HCT116 (cell line): ENCODE measurements around the gene KRTAP12-3. TPM values are rescaled to one million over a fixed set of nuclear protein-coding genes. Genes with fewer than 3 reads are reported as not detected.

Experiments used
- ATAC-seq: fragments of 200-7000 bp; cut with Tn5 transposase; 2 replicates; pipeline ENCODE4 v1.9.1; 2020; ENCODE audit warnings: mild to moderate bottlenecking, moderate library complexity
- BruUV-seq: library from RNA; stranded (reverse); fragments of 400-500 nt; replicated peaks from 2 replicates; lab custom pipeline; 2021; lab: Mats Ljungman, UMichigan
- CTCF ChIA-PET: fragments of 300-600 bp; sonication (Branson Sonifier 250); formaldehyde crosslinking; loops from one replicate; lab custom pipeline; 2021; ENCODE audit warnings: antibody characterized with exemption; lab: Charles Lee
- POLR2A ChIA-PET: fragments of 300-600, 350-600 bp; sonication (Branson Sonifier 250); formaldehyde crosslinking; loops from one replicate; lab custom pipeline; 2021; ENCODE audit warnings: antibody characterized with exemption; lab: Charles Lee
- RAD21 ChIA-PET, 2 experiments: fragments of 300-600 bp; sonication (Branson Sonifier 250); formaldehyde crosslinking; loops; one replicate each; lab custom pipeline; 2023; ENCODE audit warnings: low total read pairs in 2 of 2; ENCODE audit not compliant: uncharacterized antibody in 2 of 2, unreplicated experiment in 2 of 2, low non-redundant PET in 1 of 2; lab: Charles Lee
- DNase-seq: peaks from one replicate; pipeline ENCODE4 v3.0.0-alpha.2; 2010; ENCODE audit warnings: low read depth, low spot score
- H2AFZ ChIP-seq: fragments of 200-600 bp; shearing (Covaris generic), sonication (generic); 2 replicates; pipeline ENCODE4 v1.6.1; 2017; ENCODE audit warnings: low read depth, mixed run types, mixed read lengths, antibody characterized with exemption, low read length; ENCODE audit not compliant: poor library complexity, severe bottlenecking
- H3K27ac ChIP-seq: 2 replicates; pipeline ENCODE4 v1.5.1; 2012; ENCODE audit warnings: low read depth, low read length
- H3K27me3 ChIP-seq: fragments of 200-600 bp; sonication (generic); 2 replicates; pipeline ENCODE4 v1.6.1; 2016; ENCODE audit warnings: mixed run types, low read length, mixed read lengths; ENCODE audit not compliant: insufficient read depth
- H3K36me3 ChIP-seq, 2 experiments: fragments of 200-500 bp in 1 of 2; fragments of 200-600 bp in 1 of 2; sonication (Bioruptor generic) in 1 of 2; sonication (generic) in 1 of 2; 2 replicates each; pipeline versions ENCODE4 v1.5.1 to v1.6.1; 2014 to 2016; ENCODE audit warnings: low read length in 2 of 2, inconsistent platforms in 1 of 2, mixed read lengths in 1 of 2, mixed run types in 1 of 2; ENCODE audit not compliant: insufficient read depth in 2 of 2, control insufficient read depth in 1 of 2
- H3K4me1 ChIP-seq, 2 experiments: fragments of 200-600 bp in 1 of 2; sonication (generic) in 1 of 2; 2 replicates each; pipeline versions ENCODE4 v1.5.1 to v1.6.1; 2012 to 2017; ENCODE audit warnings: low read length in 2 of 2, inconsistent platforms in 1 of 2, mild to moderate bottlenecking in 1 of 2, mixed read lengths in 1 of 2, mixed run types in 1 of 2, moderate library complexity in 1 of 2; ENCODE audit not compliant: insufficient read depth in 2 of 2, control insufficient read depth in 1 of 2
- H3K4me2 ChIP-seq: fragments of 200-600 bp; sonication (generic); 2 replicates; pipeline ENCODE4 v1.6.1; 2017; ENCODE audit warnings: mixed run types, low read length, mixed read lengths
- H3K4me3 ChIP-seq, 2 experiments: fragments of 200-600 bp in 1 of 2; sonication (generic) in 1 of 2; replicated peaks in 1 of 2; 2 replicates each; pipeline ENCODE4 v1.5.1; 2011 to 2016; ENCODE audit warnings: low read length in 2 of 2, control low read depth in 1 of 2, low read depth in 1 of 2, mild to moderate bottlenecking in 1 of 2, mixed read lengths in 1 of 2, mixed run types in 1 of 2
- H3K79me2 ChIP-seq: fragments of 200-600 bp; sonication (generic); 2 replicates; pipeline ENCODE4 v1.6.1; 2017; ENCODE audit warnings: mild to moderate bottlenecking, mixed run types, low read length, moderate library complexity, mixed read lengths; ENCODE audit not compliant: insufficient read depth
- H3K9ac ChIP-seq: fragments of 200-600 bp; sonication (generic); 2 replicates; pipeline ENCODE4 v1.6.1; 2016; ENCODE audit warnings: low read length, mixed read lengths
- H3K9me2 ChIP-seq: fragments of 200-600 bp; sonication (generic), shearing (Covaris generic); 2 replicates; pipeline ENCODE4 v1.6.1; 2017; ENCODE audit warnings: mixed run types, mild to moderate bottlenecking, moderate library complexity; ENCODE audit not compliant: insufficient read depth
- H3K9me3 ChIP-seq, 2 experiments: fragments of 200-500 bp in 1 of 2; fragments of 200-600 bp in 1 of 2; sonication (Bioruptor generic) in 1 of 2; sonication (generic) in 1 of 2; 2 replicates each; pipeline ENCODE4 v1.6.1; 2014 to 2017; ENCODE audit warnings: low read length in 2 of 2, mixed read lengths in 2 of 2, inconsistent platforms in 1 of 2, low read depth in 1 of 2, mild to moderate bottlenecking in 1 of 2, mixed run types in 1 of 2, moderate library complexity in 1 of 2; ENCODE audit not compliant: control insufficient read depth in 1 of 2, insufficient read depth in 1 of 2
- H4K20me1 ChIP-seq: fragments of 200-600 bp; sonication (generic), shearing (Covaris generic); 2 replicates; pipeline ENCODE4 v1.6.1; 2017; ENCODE audit warnings: mixed run types, mild to moderate bottlenecking, moderate library complexity; ENCODE audit not compliant: insufficient read depth
- ATF3 ChIP-seq: IDR thresholded peaks from 2 replicates; pipeline ENCODE4 v1.6.1; 2012
- CEBPB ChIP-seq: IDR thresholded peaks from 2 replicates; pipeline ENCODE4 v1.6.1; 2012; ENCODE audit warnings: low read depth
- CTCF ChIP-seq, 3 experiments: fragments of 200-600 bp in 1 of 3; sonication (generic) in 1 of 3; IDR thresholded peaks in 2 of 3; conservative IDR thresholded peaks in 1 of 3; 2 replicates each; pipeline ENCODE4 v1.5.1; 2012 to 2017; ENCODE audit warnings: low read depth in 2 of 3, low read length in 2 of 3, antibody characterized with exemption in 1 of 3, borderline replicate concordance in 1 of 3, control low read depth in 1 of 3, mild to moderate bottlenecking in 1 of 3, mixed read lengths in 1 of 3, mixed run types in 1 of 3, moderate library complexity in 1 of 3; ENCODE audit not compliant: insufficient read depth in 1 of 3
- ELF1 ChIP-seq: IDR thresholded peaks from 2 replicates; pipeline ENCODE4 v1.6.1; 2012; ENCODE audit warnings: low read depth, borderline replicate concordance
- EZH2 ChIP-seq: fragments of 200-600 bp; sonication (generic); IDR thresholded peaks from 2 replicates; pipeline ENCODE4 v1.6.1; 2017; ENCODE audit warnings: antibody characterized with exemption, mixed run types
- EZH2phosphoT487 ChIP-seq: fragments of 200-600 bp; IDR thresholded peaks from 2 replicates; pipeline ENCODE4 v1.6.1; 2018; ENCODE audit warnings: antibody characterized with exemption, borderline replicate concordance
- FOSL1 ChIP-seq: IDR thresholded peaks from 2 replicates; pipeline ENCODE4 v1.6.1; 2012; ENCODE audit warnings: low read depth
- JUND ChIP-seq: IDR thresholded peaks from 2 replicates; pipeline ENCODE4 v1.6.1; 2012
- RAD21 ChIP-seq: IDR thresholded peaks from 2 replicates; pipeline ENCODE4 v1.6.1; 2012; ENCODE audit warnings: low read depth, mild to moderate bottlenecking
- SP1 ChIP-seq: IDR thresholded peaks from 2 replicates; pipeline ENCODE4 v1.6.1; 2012; ENCODE audit warnings: low read depth
- SRF ChIP-seq: IDR thresholded peaks from 2 replicates; pipeline ENCODE4 v1.6.1; 2012; ENCODE audit warnings: low read depth
- TCF7L2 ChIP-seq: IDR thresholded peaks from 2 replicates; pipeline ENCODE4 v1.7.0; 2011; ENCODE audit warnings: borderline replicate concordance, inconsistent platforms; ENCODE audit not compliant: insufficient read depth, insufficient read length; ENCODE audit errors: extremely low read depth
- YY1 ChIP-seq: IDR thresholded peaks from 2 replicates; pipeline ENCODE4 v1.6.1; 2011; ENCODE audit warnings: low read length, low read depth, moderate library complexity, mild to moderate bottlenecking; ENCODE audit not compliant: insufficient replicate concordance; ENCODE audit errors: extremely low read depth
- ZFX ChIP-seq: fragments of 450-650 bp; IDR thresholded peaks from 2 replicates; pipeline ENCODE4 v1.6.1; 2017
- intact Hi-C: fragments of 100-400 bp; cut with micrococcal nuclease; formaldehyde crosslinking; loops from 2 replicates; pipeline ENCODE4 v1.10.0; 2022
- total RNA-seq: library from RNA; stranded (reverse); gene quantifications from one replicate; pipeline ENCODE4 v1.2.1, GENCODE V29; 2021; ENCODE audit not compliant: unreplicated experiment
- TF ChIP-seq, protein P1 (sequence below): IDR thresholded peaks from 2 replicates; pipeline ENCODE4 v1.6.1; 2012; ENCODE audit warnings: low read depth
- TF ChIP-seq, protein P2 (sequence below): IDR thresholded peaks from 2 replicates; pipeline ENCODE4 v1.6.1; 2011; ENCODE audit warnings: mild to moderate bottlenecking, low read length, moderate library complexity; ENCODE audit not compliant: insufficient replicate concordance; ENCODE audit errors: extremely low read depth

The KRTAP12-3 gene
- total RNA-seq, 1 experiment from 2014 or later = not detected

DNA sequence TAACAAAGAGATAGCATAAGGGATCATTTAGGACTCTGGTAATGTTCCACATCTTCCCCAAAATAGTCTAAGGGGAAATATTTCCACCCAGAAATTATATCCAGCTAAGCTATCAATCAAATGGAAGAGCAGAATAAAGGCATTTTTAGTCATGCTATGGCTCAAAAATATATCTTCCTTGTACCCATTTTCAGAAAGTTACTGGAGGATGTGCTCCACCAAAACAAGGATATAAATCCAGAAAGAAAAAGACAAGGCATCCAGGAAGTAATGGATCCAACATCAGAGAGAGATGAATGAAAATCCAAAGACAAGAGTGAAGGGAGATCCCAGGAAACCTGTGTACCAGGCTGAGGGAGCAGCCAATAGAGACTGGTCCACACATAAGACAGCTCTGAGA is 48.5 kb upstream of the KRTAP12-3 start:
- POLR2A ChIA-PET = no interaction called here
- no peaks in the 10 kb centered on the region for H3K79me2 ChIP-seq
- RAD21 ChIA-PET = no interaction called here
- no peaks in the 10 kb centered on the region for H3K9me2 ChIP-seq
- peaks cover 4% of the 10 kb centered on the region; the same call in 1 of the 2 replicates for H3K27me3 ChIP-seq
- H4K20me1 ChIP-seq = no peaks in the 10 kb centered on the region
- no peak overlapping the region for H3K27ac ChIP-seq
- no peak overlapping the region for H3K4me3 ChIP-seq
- no peak overlapping the region for H3K4me2 ChIP-seq
- no TSS peak for BruUV-seq
- intact Hi-C loops = no loop called here
- CTCF ChIA-PET = no interaction called here
- no peaks in the 10 kb centered on the region for H3K4me1 ChIP-seq
- H3K9ac ChIP-seq = no peak overlapping the region
- no peak for ATAC-seq
- H2AFZ ChIP-seq = no peak overlapping the region
- H3K36me3 ChIP-seq = no peaks in the 10 kb centered on the region
- DNase-seq = no peak
- peaks cover 3 to 5% of the 10 kb centered on the region in 2 experiments; a peak in 2 of 4 replicates for H3K9me3 ChIP-seq
- TF ChIP-seq ATF3 (no peak), JUND (no peak), CTCF (IDR thresholded peaks at IDR 0.05 in 2 of 3, conservative IDR thresholded peaks at IDR 0.05 in 1 of 3; ENCODE audit: borderline replicate concordance in 1 of 3, insufficient read depth in 1 of 3, low read depth in 2 of 3, low read length in 2 of 3) (no peak), CEBPB (no peak), EZH2 (no peak), SP1 (no peak), YY1 (no peak), RAD21 (no peak), ELF1 (no peak), EZH2phosphoT487 (no peak), ZFX (no peak), SRF (no peak), FOSL1 (no peak), TCF7L2 (no peak)
- TF ChIP-seq, protein P1, sequence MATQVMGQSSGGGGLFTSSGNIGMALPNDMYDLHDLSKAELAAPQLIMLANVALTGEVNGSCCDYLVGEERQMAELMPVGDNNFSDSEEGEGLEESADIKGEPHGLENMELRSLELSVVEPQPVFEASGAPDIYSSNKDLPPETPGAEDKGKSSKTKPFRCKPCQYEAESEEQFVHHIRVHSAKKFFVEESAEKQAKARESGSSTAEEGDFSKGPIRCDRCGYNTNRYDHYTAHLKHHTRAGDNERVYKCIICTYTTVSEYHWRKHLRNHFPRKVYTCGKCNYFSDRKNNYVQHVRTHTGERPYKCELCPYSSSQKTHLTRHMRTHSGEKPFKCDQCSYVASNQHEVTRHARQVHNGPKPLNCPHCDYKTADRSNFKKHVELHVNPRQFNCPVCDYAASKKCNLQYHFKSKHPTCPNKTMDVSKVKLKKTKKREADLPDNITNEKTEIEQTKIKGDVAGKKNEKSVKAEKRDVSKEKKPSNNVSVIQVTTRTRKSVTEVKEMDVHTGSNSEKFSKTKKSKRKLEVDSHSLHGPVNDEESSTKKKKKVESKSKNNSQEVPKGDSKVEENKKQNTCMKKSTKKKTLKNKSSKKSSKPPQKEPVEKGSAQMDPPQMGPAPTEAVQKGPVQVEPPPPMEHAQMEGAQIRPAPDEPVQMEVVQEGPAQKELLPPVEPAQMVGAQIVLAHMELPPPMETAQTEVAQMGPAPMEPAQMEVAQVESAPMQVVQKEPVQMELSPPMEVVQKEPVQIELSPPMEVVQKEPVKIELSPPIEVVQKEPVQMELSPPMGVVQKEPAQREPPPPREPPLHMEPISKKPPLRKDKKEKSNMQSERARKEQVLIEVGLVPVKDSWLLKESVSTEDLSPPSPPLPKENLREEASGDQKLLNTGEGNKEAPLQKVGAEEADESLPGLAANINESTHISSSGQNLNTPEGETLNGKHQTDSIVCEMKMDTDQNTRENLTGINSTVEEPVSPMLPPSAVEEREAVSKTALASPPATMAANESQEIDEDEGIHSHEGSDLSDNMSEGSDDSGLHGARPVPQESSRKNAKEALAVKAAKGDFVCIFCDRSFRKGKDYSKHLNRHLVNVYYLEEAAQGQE = no peak
- TF ChIP-seq, protein P2, sequence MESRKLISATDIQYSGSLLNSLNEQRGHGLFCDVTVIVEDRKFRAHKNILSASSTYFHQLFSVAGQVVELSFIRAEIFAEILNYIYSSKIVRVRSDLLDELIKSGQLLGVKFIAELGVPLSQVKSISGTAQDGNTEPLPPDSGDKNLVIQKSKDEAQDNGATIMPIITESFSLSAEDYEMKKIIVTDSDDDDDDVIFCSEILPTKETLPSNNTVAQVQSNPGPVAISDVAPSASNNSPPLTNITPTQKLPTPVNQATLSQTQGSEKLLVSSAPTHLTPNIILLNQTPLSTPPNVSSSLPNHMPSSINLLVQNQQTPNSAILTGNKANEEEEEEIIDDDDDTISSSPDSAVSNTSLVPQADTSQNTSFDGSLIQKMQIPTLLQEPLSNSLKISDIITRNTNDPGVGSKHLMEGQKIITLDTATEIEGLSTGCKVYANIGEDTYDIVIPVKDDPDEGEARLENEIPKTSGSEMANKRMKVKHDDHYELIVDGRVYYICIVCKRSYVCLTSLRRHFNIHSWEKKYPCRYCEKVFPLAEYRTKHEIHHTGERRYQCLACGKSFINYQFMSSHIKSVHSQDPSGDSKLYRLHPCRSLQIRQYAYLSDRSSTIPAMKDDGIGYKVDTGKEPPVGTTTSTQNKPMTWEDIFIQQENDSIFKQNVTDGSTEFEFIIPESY = no peak
- TF ChIP-seq, all 23 proteins: peak for 0
